ENCODE results near the gene TMEM151B.

Gene TMEM151B

GRCh38 chr6:44262467-44263353, 7.5 kb upstream of the TMEM151B start:
- Mint-ChIP-seq H3K36me3 (ENCODE audit: low read depth) (peaks cover 30% of the 10 kb centered on the region), H3K4me3 (peak overlapping the region; percentile 96), H3K27me3 (no peaks in the 10 kb centered on the region), H3K27ac (peak overlapping the region; percentile 94), H3K9me3 (no peaks in the 10 kb centered on the region), H3K4me1 (peaks cover 68% of the 10 kb centered on the region)
- DNase-seq (no peak), ATAC-seq (no peak)

DNA sequence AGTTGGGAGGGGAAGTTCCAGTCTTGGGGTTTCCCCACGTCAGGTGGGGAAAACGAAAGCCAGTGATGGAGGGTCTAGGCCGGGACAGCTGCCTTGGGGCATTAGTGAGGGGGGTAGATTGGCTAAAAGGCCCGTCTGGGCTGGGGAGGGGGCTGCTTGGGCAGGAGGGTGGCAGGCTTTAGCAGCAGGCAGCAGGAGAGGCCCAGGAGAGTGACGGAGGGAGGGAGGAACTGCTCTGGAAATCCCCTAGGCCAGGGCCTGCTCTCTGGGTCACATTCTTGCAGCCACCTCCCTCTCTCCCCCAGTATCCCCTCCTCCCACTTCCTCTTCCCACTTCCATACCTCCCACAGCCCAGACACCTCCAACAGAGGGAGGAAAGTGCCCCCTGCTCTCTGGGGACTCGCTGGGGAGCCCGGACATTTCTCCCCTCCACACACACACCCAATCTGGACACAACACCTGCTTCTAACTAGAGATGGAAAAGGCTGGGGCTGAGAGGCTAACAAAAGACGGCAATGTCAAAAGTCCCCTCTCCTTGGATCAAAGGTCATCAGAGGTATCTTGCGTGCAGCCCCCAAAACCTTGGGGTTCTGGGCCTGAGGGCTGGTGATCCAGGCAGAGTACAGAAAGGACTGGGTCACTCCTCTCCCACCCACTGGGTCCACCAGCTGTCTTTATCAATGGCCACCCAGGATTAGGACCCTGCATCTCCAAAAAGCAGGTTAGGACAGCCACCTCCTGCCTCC, 6.7 kb upstream of the TMEM151B start:
- ATAC-seq = peak; percentile 41
- H3K9me3 Mint-ChIP-seq = no peaks in the 10 kb centered on the region

GRCh38 chr6:44264154-44265006, 5.9 kb upstream of the TMEM151B start:
- Mint-ChIP-seq H3K27ac (peak overlapping the region; percentile 94), H3K36me3 (ENCODE audit: low read depth) (peaks cover 18% of the 10 kb centered on the region), H3K4me3 (peak overlapping the region; percentile 96), H3K27me3 (peaks cover 10% of the 10 kb centered on the region), H3K9me3 (no peaks in the 10 kb centered on the region), H3K4me1 (peaks cover 60% of the 10 kb centered on the region)
- peak; percentile 21 for ATAC-seq
- peak; percentile 56 for DNase-seq

More for the DNA sequence above, 6.7 kb upstream of the TMEM151B start:
- H3K4me3 Mint-ChIP-seq = peak overlapping the region; percentile 96
- peaks cover 23% of the 10 kb centered on the region for H3K36me3 Mint-ChIP-seq (ENCODE audit: low read depth)
- DNase-seq = peak; percentile 57
- H3K4me1 Mint-ChIP-seq = peaks cover 63% of the 10 kb centered on the region
- H3K27ac Mint-ChIP-seq = peak overlapping the region; percentile 94
- H3K27me3 Mint-ChIP-seq = peaks cover 1% of the 10 kb centered on the region

- ATAC-seq = peak; percentile 45
- DNase-seq = peak; percentile 97
- peak within 1 kb of the TSS; percentile 96 for H3K4me3 Mint-ChIP-seq
- peaks cover 12% of the 10 kb centered on the region for H3K36me3 Mint-ChIP-seq (ENCODE audit: low read depth)
- H3K27ac Mint-ChIP-seq = peak within 1 kb of the TSS; percentile 94
- H3K9me3 Mint-ChIP-seq = no peaks in the 10 kb centered on the region
- H3K4me1 Mint-ChIP-seq = peaks cover 66% of the 10 kb centered on the region
- H3K27me3 Mint-ChIP-seq = peaks cover 17% of the 10 kb centered on the region
Measured at GRCh38 chr6:44265007-44265721, 5.1 kb upstream of the TMEM151B start, which contains the start of gene NFKBIE. NFKBIE (minus strand) TSS chr6:44265551; CDS start chr6:44265346, 205 bp downstream.

DNA sequence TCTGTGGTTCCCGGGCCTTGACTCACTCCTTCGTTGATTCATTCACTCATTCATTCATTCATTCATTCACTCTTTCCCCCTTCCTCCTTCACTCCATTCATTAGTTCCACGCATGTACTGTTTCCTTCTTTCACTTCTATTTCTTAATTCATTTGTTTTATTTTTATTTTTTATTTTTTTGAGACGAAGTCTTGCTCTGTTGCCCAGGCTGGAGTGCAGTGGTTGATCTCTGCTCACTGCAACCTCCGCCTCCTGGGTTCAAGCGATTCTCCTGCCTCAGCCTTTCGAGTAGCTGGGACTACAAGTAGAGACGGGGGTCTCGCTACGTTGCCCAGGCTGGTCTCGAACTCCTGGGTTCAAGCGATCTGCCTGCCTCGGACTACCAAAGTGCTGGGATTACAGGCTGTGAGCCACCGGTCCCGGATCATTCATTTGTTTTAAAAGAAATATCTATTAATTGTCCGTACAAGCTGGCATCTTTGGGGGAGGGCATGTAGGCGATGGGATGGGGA, 4.5 kb upstream of the TMEM151B start:
- H3K4me1 Mint-ChIP-seq = peaks cover 62% of the 10 kb centered on the region
- peak overlapping the region; percentile 70 for H3K27ac Mint-ChIP-seq
- H3K36me3 Mint-ChIP-seq (ENCODE audit: low read depth) = peaks cover 11% of the 10 kb centered on the region
- ATAC-seq (no peak), DNase-seq (no peak)
- H3K4me3 Mint-ChIP-seq = peak overlapping the region; percentile 96
- peaks cover 17% of the 10 kb centered on the region for H3K27me3 Mint-ChIP-seq
- no peaks in the 10 kb centered on the region for H3K9me3 Mint-ChIP-seq

- Mint-ChIP-seq H3K27ac (peak overlapping the region; percentile 70), H3K27me3 (peaks cover 22% of the 10 kb centered on the region), H3K9me3 (no peaks in the 10 kb centered on the region), H3K4me1 (peaks cover 57% of the 10 kb centered on the region), H3K36me3 (ENCODE audit: low read depth) (peaks cover 5% of the 10 kb centered on the region), H3K4me3 (peak overlapping the region; percentile 96)
- DNase-seq (no peak), ATAC-seq (no peak)
Measured at GRCh38 chr6:44266347-44266746, 3.9 kb upstream of the TMEM151B start.

GRCh38 chr6:44267252-44267651, 3.0 kb upstream of the TMEM151B start:
- Mint-ChIP-seq H3K4me3 (no peak overlapping the region), H3K9me3 (no peaks in the 10 kb centered on the region), H3K36me3 (ENCODE audit: low read depth) (peaks cover 5% of the 10 kb centered on the region), H3K27ac (no peak overlapping the region), H3K27me3 (peaks cover 29% of the 10 kb centered on the region), H3K4me1 (peaks cover 51% of the 10 kb centered on the region)
- DNase-seq = no peak
- ATAC-seq = no peak

DNA sequence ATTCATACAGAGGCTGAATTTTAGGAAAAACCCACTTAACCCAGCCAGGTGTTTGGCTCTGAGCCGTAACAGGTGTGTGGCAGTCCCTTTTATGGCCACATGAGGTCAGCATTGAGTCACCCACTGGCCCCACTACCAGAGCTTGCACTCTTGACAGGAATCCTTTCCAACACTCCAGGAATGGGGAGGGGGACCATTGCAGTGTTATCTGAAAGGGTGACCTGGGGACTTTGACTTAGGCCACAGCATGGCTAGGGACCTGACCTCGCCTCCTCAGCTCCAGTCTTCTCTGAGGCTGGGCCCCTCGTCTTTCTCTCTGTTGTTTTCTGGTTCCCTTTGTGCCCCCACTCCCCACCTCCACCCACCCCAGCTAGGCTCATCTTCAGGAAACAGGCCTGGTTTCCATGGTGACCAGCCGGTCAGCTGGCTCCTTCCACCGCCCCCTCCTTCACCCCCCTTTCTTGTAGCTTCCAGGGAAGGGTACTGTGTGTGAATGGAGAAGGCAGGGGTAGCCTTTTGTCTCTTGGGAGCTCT, 2.1 kb upstream of the TMEM151B start:
- Mint-ChIP-seq H3K9me3 (no peaks in the 10 kb centered on the region), H3K27ac (no peak overlapping the region), H3K36me3 (ENCODE audit: low read depth) (peaks cover 2% of the 10 kb centered on the region), H3K27me3 (peaks cover 38% of the 10 kb centered on the region), H3K4me3 (no peak overlapping the region), H3K4me1 (peaks cover 42% of the 10 kb centered on the region)
- DNase-seq (peak; percentile 68), ATAC-seq (no peak)

DNA sequence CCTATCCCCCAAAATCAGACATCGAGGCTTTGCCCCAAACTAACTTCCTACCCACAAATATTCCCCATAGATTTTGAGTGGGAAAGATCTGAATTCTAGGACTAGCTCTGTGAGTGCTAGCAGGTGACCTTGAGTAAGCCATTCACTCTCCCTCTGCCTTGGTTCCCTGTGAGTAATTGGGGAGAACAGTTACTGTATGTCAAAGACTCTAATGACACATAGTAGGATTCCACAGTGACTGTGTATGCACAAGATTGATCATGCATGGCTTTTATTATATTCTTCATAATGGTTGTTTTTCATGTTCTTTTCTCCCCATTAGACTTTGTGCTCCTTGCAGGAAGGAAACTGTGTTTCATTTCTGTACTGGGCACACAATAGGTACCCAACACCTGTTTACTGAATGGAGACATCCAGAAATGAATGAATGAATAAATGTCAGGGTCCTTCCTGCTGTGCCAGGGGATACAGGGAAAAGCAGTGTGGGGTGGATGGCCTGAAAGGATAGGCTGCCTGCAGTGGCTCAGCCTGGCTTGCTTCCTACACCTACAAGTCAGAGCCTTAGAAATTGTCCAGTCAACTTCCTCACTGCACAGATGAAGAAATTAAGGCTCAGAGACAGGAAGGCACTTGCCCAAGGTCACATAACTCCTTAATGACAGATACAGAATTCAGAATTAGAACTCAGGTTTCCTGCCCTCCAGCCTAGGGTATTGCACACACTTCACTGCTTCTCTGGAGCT, 901 bp upstream of the TMEM151B start:
- Mint-ChIP-seq H3K4me3 (peak overlapping the region; percentile 45), H3K9me3 (no peaks in the 10 kb centered on the region), H3K27ac (no peak overlapping the region), H3K36me3 (ENCODE audit: low read depth) (no peaks in the 10 kb centered on the region), H3K27me3 (peaks cover 45% of the 10 kb centered on the region), H3K4me1 (peaks cover 33% of the 10 kb centered on the region)
- ATAC-seq (peak; percentile 11), DNase-seq (no peak)

DNA sequence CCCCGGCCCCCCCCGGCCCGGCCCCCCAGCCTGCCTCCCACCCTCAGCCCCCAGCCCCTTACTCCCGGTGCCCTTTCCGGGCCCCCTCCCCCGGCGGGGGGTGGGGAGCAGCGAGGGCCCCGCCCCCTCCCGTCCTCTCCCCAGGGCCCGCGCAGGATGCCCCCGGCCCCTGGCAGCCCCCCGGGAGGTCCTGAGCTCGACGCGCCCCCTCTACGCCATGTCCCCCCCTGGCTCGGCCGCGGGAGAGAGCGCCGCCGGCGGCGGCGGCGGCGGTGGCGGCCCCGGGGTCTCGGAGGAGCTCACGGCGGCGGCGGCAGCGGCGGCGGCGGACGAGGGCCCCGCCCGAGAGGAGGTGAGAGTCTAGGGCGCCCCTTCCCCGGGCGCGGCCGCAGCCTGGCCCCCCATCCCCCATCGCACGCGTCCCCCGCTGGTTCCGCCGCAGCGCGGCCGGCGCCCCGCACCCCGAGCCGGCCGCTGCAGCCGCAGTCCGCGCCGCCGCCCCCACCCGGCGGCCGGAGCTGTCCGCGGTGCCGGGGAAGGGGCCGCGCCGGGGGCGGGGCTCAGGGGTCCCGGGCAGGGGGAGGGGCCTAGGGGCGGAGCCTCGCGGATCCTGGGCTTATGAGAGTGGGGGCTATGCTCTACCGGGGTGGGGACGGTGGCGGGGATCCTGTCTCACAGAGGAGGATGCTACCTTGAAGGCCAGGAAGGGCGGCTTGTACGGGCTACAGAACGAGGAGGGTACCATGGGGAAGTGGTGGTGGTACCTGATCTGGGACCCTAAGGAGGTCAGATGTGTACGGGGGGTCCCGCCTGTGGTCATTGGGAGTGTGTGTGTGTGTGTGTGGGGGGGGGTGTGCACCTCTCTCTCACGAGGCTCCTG, 516 bp downstream of the TMEM151B start:
- peak overlapping the region; percentile 38 for H3K4me3 Mint-ChIP-seq
- peaks cover 33% of the 10 kb centered on the region for H3K4me1 Mint-ChIP-seq
- H3K9me3 Mint-ChIP-seq = no peaks in the 10 kb centered on the region
- no peak for DNase-seq
- ATAC-seq = no peak
- peaks cover 48% of the 10 kb centered on the region for H3K27me3 Mint-ChIP-seq
- H3K27ac Mint-ChIP-seq = no peak overlapping the region
- no peaks in the 10 kb centered on the region for H3K36me3 Mint-ChIP-seq (ENCODE audit: low read depth)

- Mint-ChIP-seq H3K27me3 (peaks cover 48% of the 10 kb centered on the region), H3K4me1 (peaks cover 27% of the 10 kb centered on the region), H3K36me3 (ENCODE audit: low read depth) (no peaks in the 10 kb centered on the region), H3K27ac (no peak overlapping the region), H3K4me3 (peak overlapping the region; percentile 38), H3K9me3 (no peaks in the 10 kb centered on the region)
- ATAC-seq (no peak), DNase-seq (no peak)
Measured at GRCh38 chr6:44271406-44271723, 1.1 kb downstream of the TMEM151B start.

GRCh38 chr6:44271914-44272313, 1.7 kb downstream of the TMEM151B start:
- no peaks in the 10 kb centered on the region for H3K36me3 Mint-ChIP-seq (ENCODE audit: low read depth)
- H3K4me3 Mint-ChIP-seq = no peak overlapping the region
- peaks cover 21% of the 10 kb centered on the region for H3K4me1 Mint-ChIP-seq
- peaks cover 52% of the 10 kb centered on the region for H3K27me3 Mint-ChIP-seq
- no peak overlapping the region for H3K27ac Mint-ChIP-seq
- ATAC-seq (no peak), DNase-seq (no peak)
- no peaks in the 10 kb centered on the region for H3K9me3 Mint-ChIP-seq
